ENCODE measurements around the gene SDK1.

- TF ChIP-seq RFX5 (IDR thresholded peaks at IDR 0.05) (no peak), MAX (IDR thresholded peaks at IDR 0.05) (no peak)
Observed at GRCh38 chr7:4208586-4208985, 907.5 kb downstream of the SDK1 start.

Measured in A549 (cell line).